Panc1 (cell line): ENCODE data around the gene NCOA3. TPM values are rescaled to one million over a fixed set of nuclear protein-coding genes. Genes with fewer than 3 reads are reported as not detected.

Experiments used
- ATAC-seq: fragments of 200-7000 bp; cut with Tn5 transposase; 2 replicates; pipeline ENCODE4 v1.9.1; 2020; ENCODE audit warnings: mild to moderate bottlenecking, moderate library complexity
- BruUV-seq: library from RNA; stranded (reverse); fragments of 400-500 nt; replicated peaks from 2 replicates; lab custom pipeline; 2021; lab: Mats Ljungman, UMichigan
- CTCF ChIA-PET: fragments of 300-600 bp; sonication (Branson Sonifier 250); formaldehyde crosslinking; loops from one replicate; lab custom pipeline; 2022; ENCODE audit warnings: antibody characterized with exemption; lab: Charles Lee
- POLR2A ChIA-PET: fragments of 300-600 bp; sonication (Branson Sonifier 250); formaldehyde crosslinking; loops from one replicate; lab custom pipeline; 2022; ENCODE audit warnings: antibody characterized with exemption; lab: Charles Lee
- DNase-seq: peaks from one replicate; pipeline ENCODE4 v3.0.0-alpha.2; 2010; ENCODE audit warnings: low read depth, low spot score
- H3K27ac ChIP-seq: 2 replicates; pipeline ENCODE4 v1.5.1; 2011; ENCODE audit warnings: mild to moderate bottlenecking, low read length, inconsistent platforms
- H3K27me3 ChIP-seq: fragments of 200-500 bp; sonication (Bioruptor generic); 2 replicates; pipeline ENCODE4 v1.6.0; 2014; ENCODE audit warnings: low read length, inconsistent platforms; ENCODE audit not compliant: control insufficient read depth, insufficient read depth
- H3K36me3 ChIP-seq: fragments of 200-500 bp; sonication (Bioruptor generic); 2 replicates; pipeline ENCODE4 v1.5.1; 2014; ENCODE audit warnings: inconsistent platforms, mild to moderate bottlenecking, low read length, moderate library complexity; ENCODE audit not compliant: control insufficient read depth, insufficient read depth
- H3K4me1 ChIP-seq: 2 replicates; pipeline ENCODE4 v1.5.1; 2011; ENCODE audit warnings: inconsistent platforms, mild to moderate bottlenecking, low read length, moderate library complexity; ENCODE audit not compliant: control insufficient read depth, insufficient read depth
- H3K4me3 ChIP-seq, 2 experiments: 2 replicates each; pipeline ENCODE4 v1.5.1; 2011 to 2012; ENCODE audit warnings: low read depth in 2 of 2, low read length in 2 of 2, mild to moderate bottlenecking in 2 of 2, inconsistent platforms in 1 of 2, moderate library complexity in 1 of 2
- H3K9me3 ChIP-seq: fragments of 200-500 bp; sonication (Bioruptor generic); 2 replicates; pipeline ENCODE4 v1.5.1; 2014; ENCODE audit warnings: low read depth, mild to moderate bottlenecking, inconsistent platforms, low read length, moderate library complexity; ENCODE audit not compliant: control insufficient read depth, insufficient read depth
- CTCF ChIP-seq: fragments of 450-650 bp; IDR thresholded peaks from 2 replicates; pipeline ENCODE4 v1.5.1; 2017; ENCODE audit warnings: mild to moderate bottlenecking
- POLR2AphosphoS5 ChIP-seq: IDR thresholded peaks from 2 replicates; pipeline ENCODE4 v1.6.1; 2012; ENCODE audit warnings: mild to moderate bottlenecking, low read depth, low read length, moderate library complexity
- REST ChIP-seq, 2 experiments: IDR thresholded peaks; 2 replicates each; pipeline ENCODE4 v1.6.1; 2011 to 2012; ENCODE audit warnings: low read depth in 2 of 2, control low read depth in 1 of 2, low read length in 1 of 2, mild to moderate bottlenecking in 1 of 2, moderate library complexity in 1 of 2; ENCODE audit not compliant: insufficient read depth in 1 of 2
- SIN3A ChIP-seq: IDR thresholded peaks from 2 replicates; pipeline ENCODE4 v1.6.1; 2012; ENCODE audit warnings: low read depth, mild to moderate bottlenecking, low read length, moderate library complexity, borderline replicate concordance; ENCODE audit not compliant: insufficient read depth
- TCF7L2 ChIP-seq: IDR thresholded peaks from 2 replicates; pipeline ENCODE4 v1.6.1; 2011; ENCODE audit warnings: mild to moderate bottlenecking, low read depth, low read length, inconsistent platforms
- in situ Hi-C: cut with HindIII; loops from 2 replicates; pipeline ENCODE4 v1.10.0; 2016; ENCODE audit warnings: low sequenced_read_pairs, low pct_unique_long_range_greater_than_20kb
- intact Hi-C: fragments of 100-400 bp; cut with micrococcal nuclease; formaldehyde crosslinking; loops from one replicate; pipeline ENCODE4 v1.10.0; 2022; ENCODE audit not compliant: unreplicated experiment
- total RNA-seq: library from RNA; stranded (reverse); gene quantifications from one replicate; pipeline ENCODE4 v1.2.1, GENCODE V29; 2021; ENCODE audit not compliant: unreplicated experiment

The NCOA3 gene
- total RNA-seq, 1 experiment from 2014 or later, result 47.7 TPM

DNA sequence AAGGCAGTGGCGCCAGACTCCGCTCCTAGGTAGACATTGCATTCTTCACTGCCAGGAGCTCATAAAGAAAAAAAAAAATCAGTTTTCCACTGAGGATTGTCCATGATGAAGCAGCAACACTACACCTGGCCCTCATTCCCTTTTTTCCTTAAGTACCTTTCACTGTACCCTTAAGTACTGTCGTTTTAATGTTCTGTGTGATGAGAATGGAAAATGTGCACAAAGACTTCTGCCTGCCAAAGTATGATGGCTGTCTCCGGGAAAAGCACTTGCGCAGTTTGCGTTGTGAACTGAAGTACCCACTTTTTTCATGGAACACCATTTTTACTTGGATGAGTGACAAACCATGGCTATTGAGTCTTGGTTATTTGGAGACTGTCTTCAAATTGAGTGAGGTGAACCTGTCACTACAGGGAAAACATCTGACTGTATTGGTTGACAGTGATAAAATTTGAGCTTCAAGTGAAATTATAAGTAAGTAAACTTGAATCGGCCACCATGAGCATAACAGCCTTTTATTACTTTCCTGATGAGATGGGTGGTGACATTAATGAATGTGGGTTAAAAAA, 104.8 kb downstream of the NCOA3 start:
- ChIA-PET CTCF (no interaction called here), POLR2A (no interaction called here)
- no peaks in the 10 kb centered on the region for H3K36me3 ChIP-seq
- BruUV-seq, result no TSS peak
- DNase-seq (no peak), ATAC-seq (no peak)
- in situ Hi-C loops, result no loop called here
- no peaks in the 10 kb centered on the region for H3K9me3 ChIP-seq
- no peak overlapping the region for H3K4me3 ChIP-seq
- intact Hi-C loops, result no loop called here
- no peak overlapping the region for H3K27ac ChIP-seq
- no peaks in the 10 kb centered on the region for H3K27me3 ChIP-seq
- TF ChIP-seq POLR2AphosphoS5 (no peak), REST (IDR thresholded peaks at IDR 0.05; ENCODE audit: insufficient read depth in 1 of 2, low read depth in 2 of 2, low read length in 1 of 2) (no peak), SIN3A (no peak), CTCF (no peak), TCF7L2 (no peak)
- peaks cover 8% of the 10 kb centered on the region; the same call in 1 of the 2 replicates for H3K4me1 ChIP-seq

- Histone ChIP-seq H3K4me1 (peaks cover 8% of the 10 kb centered on the region; the same call in 1 of the 2 replicates), H3K4me3 (no peak overlapping the region), H3K27ac (no peak overlapping the region), H3K9me3 (no peaks in the 10 kb centered on the region), H3K27me3 (no peaks in the 10 kb centered on the region), H3K36me3 (no peaks in the 10 kb centered on the region)
- TF ChIP-seq TCF7L2 (no peak), SIN3A (no peak), CTCF (no peak), POLR2AphosphoS5 (no peak), REST (IDR thresholded peaks at IDR 0.05; ENCODE audit: insufficient read depth in 1 of 2, low read depth in 2 of 2, low read length in 1 of 2) (no peak)
- no TSS peak for BruUV-seq
- ChIA-PET CTCF (no interaction called here), POLR2A (no interaction called here)
- ATAC-seq (no peak), DNase-seq (no peak)
- in situ Hi-C loops (no loop called here), intact Hi-C loops (no loop called here)
Observed at GRCh38 chr20:47606983-47607613, 105.4 kb downstream of the NCOA3 start.
